DND-41 (cell line): ENCODE measurements around the gene WDR93.

ENCODE experiments used
- ATAC-seq: fragments of 200-7000 bp; cut with Tn5 transposase; 3 replicates; pipeline ENCODE4 v1.9.1; 2021; ENCODE audit warnings: low read depth; ENCODE audit not compliant: insufficient read depth
- DNase-seq: peaks from one replicate; pipeline ENCODE4 v3.0.0-alpha.2; 2020
- H2AFZ ChIP-seq: 2 replicates; pipeline ENCODE4 v1.6.0; 2012; ENCODE audit warnings: low read depth, low read length
- H3K27ac ChIP-seq: 2 replicates; pipeline ENCODE4 v1.5.1; 2012; ENCODE audit warnings: low read length, inconsistent platforms
- H3K27me3 ChIP-seq: fragments of 200-600 bp; sonication (generic); 2 replicates; pipeline ENCODE4 v1.6.0; 2012; ENCODE audit warnings: low read length, mild to moderate bottlenecking, inconsistent platforms; ENCODE audit not compliant: insufficient read depth, poor library complexity
- H3K36me3 ChIP-seq: 2 replicates; pipeline ENCODE4 v1.5.1; 2012; ENCODE audit warnings: low read length, inconsistent platforms; ENCODE audit not compliant: insufficient read depth
- H3K4me1 ChIP-seq: 2 replicates; pipeline ENCODE4 v1.5.1; 2012; ENCODE audit warnings: mild to moderate bottlenecking, low read length; ENCODE audit not compliant: insufficient read depth
- H3K4me2 ChIP-seq: 2 replicates; pipeline ENCODE4 v1.6.0; 2012; ENCODE audit warnings: mild to moderate bottlenecking, moderate library complexity, low read length, inconsistent platforms; ENCODE audit not compliant: insufficient read depth
- H3K4me3 ChIP-seq, 2 experiments: fragments of 200-600 bp in 1 of 2; shearing (Covaris generic) in 1 of 2; 2 replicates each; pipeline ENCODE4 v1.5.1; 2012 to 2016; ENCODE audit warnings: inconsistent platforms in 2 of 2, low read length in 2 of 2, mild to moderate bottlenecking in 2 of 2, low read depth in 1 of 2, moderate library complexity in 1 of 2
- H3K79me2 ChIP-seq: 2 replicates; pipeline ENCODE4 v1.6.0; 2012; ENCODE audit warnings: low read length, inconsistent platforms; ENCODE audit not compliant: insufficient read depth
- H3K9ac ChIP-seq: 2 replicates; pipeline ENCODE4 v1.6.0; 2012; ENCODE audit warnings: low read depth, mild to moderate bottlenecking, inconsistent platforms, low read length, moderate library complexity
- H3K9me3 ChIP-seq: 2 replicates; pipeline ENCODE4 v1.5.1; 2012; ENCODE audit warnings: low read length, moderate library complexity, mild to moderate bottlenecking, inconsistent platforms; ENCODE audit not compliant: insufficient read depth, severe bottlenecking
- H4K20me1 ChIP-seq: 2 replicates; pipeline ENCODE4 v1.6.0; 2012; ENCODE audit warnings: low read length; ENCODE audit not compliant: insufficient read depth
- EZH2 ChIP-seq: IDR thresholded peaks from 3 replicates; pipeline ENCODE4 v1.6.1; 2012; ENCODE audit warnings: borderline replicate concordance, low read depth, mild to moderate bottlenecking, moderate library complexity, low read length, inconsistent platforms; ENCODE audit not compliant: severe bottlenecking
- TF ChIP-seq, protein P1 (sequence below): IDR thresholded peaks from 2 replicates; pipeline ENCODE4 v1.5.1; 2012; ENCODE audit warnings: borderline replicate concordance, low read length, moderate library complexity, mild to moderate bottlenecking; ENCODE audit not compliant: poor library complexity, severe bottlenecking; ENCODE audit errors: extremely low read depth

WDR93 gene

DNA sequence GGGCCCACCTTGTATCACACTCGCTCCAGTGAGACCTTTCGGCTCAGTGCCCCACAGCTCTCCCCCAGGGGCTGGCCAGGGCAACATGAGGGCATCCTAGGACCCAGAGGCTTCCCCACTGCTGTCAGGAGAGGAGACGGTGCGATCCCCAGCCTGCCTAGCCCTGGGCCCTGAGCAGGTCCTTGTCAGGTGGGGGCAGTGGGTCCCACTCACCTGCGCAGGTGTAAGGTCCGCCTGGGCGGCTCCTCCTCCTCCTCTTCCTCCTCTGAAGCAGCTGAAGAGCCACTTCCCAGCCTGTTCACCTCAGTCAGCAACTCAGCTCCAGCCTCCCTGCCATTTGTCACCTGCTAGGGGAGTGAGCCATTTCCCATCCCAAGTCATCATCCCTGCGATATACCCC lies 44.9 kb upstream of the WDR93 start:
- Histone ChIP-seq H3K9ac (no peak overlapping the region), H3K4me3 (no peak overlapping the region), H3K4me1 (no peaks in the 10 kb centered on the region), H4K20me1 (no peaks in the 10 kb centered on the region), H3K9me3 (no peaks in the 10 kb centered on the region), H2AFZ (no peak overlapping the region), H3K4me2 (no peak overlapping the region), H3K27ac (no peak overlapping the region), H3K27me3 (no peaks in the 10 kb centered on the region), H3K79me2 (no peaks in the 10 kb centered on the region), H3K36me3 (no peaks in the 10 kb centered on the region)
- TF ChIP-seq EZH2, result no peak
- TF ChIP-seq, protein P1, sequence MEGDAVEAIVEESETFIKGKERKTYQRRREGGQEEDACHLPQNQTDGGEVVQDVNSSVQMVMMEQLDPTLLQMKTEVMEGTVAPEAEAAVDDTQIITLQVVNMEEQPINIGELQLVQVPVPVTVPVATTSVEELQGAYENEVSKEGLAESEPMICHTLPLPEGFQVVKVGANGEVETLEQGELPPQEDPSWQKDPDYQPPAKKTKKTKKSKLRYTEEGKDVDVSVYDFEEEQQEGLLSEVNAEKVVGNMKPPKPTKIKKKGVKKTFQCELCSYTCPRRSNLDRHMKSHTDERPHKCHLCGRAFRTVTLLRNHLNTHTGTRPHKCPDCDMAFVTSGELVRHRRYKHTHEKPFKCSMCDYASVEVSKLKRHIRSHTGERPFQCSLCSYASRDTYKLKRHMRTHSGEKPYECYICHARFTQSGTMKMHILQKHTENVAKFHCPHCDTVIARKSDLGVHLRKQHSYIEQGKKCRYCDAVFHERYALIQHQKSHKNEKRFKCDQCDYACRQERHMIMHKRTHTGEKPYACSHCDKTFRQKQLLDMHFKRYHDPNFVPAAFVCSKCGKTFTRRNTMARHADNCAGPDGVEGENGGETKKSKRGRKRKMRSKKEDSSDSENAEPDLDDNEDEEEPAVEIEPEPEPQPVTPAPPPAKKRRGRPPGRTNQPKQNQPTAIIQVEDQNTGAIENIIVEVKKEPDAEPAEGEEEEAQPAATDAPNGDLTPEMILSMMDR, result no peak
- DNase-seq (no peak), ATAC-seq (no peak)

DNA sequence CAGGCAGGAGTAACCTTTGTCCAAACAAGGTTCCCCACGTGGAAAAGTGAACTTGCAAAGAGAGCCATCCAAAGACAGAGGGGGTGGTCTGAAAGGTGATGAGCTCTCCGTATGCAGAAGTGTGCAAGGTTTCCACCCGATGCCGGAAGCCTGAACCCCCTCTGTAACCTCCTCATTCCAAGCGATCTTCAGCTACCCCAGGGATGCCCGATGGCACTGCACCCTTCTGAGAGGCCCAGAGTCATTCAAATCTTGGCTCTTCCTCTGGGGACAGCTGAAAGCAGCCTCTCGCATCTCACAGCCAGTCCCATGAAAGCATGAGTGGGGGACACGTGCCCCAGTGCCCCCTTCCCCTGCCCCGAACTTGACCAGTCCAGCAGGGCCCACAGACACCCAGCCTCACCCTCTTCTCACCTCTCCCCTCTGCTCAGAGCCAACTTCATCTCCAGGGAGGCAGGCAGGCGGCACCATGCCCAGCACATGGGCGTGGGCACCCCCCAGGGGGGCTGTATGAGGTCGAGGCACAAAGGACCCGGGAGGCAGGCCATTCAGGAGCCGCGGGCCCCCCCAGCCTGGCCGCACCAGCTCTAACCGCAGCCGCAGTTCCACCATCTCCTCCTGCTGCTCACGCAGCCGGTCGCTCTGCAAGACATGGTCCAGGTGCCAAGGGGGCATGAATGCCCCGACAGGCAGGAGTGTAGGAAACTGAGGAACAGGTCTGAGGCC lies 44.0 kb upstream of the WDR93 start:
- Histone ChIP-seq H3K4me2 (no peak overlapping the region), H3K79me2 (no peaks in the 10 kb centered on the region), H3K9ac (no peak overlapping the region), H3K36me3 (no peaks in the 10 kb centered on the region), H3K4me3 (no peak overlapping the region), H3K27me3 (no peaks in the 10 kb centered on the region), H2AFZ (no peak overlapping the region), H3K4me1 (no peaks in the 10 kb centered on the region), H3K27ac (no peak overlapping the region), H3K9me3 (no peaks in the 10 kb centered on the region), H4K20me1 (no peaks in the 10 kb centered on the region)
- DNase-seq, result no peak
- TF ChIP-seq EZH2, result no peak
- TF ChIP-seq, protein P1, result no peak
- 0 out of 3 replicates have a peak, but pooled peaks have one; percentile 17 for ATAC-seq

DNA sequence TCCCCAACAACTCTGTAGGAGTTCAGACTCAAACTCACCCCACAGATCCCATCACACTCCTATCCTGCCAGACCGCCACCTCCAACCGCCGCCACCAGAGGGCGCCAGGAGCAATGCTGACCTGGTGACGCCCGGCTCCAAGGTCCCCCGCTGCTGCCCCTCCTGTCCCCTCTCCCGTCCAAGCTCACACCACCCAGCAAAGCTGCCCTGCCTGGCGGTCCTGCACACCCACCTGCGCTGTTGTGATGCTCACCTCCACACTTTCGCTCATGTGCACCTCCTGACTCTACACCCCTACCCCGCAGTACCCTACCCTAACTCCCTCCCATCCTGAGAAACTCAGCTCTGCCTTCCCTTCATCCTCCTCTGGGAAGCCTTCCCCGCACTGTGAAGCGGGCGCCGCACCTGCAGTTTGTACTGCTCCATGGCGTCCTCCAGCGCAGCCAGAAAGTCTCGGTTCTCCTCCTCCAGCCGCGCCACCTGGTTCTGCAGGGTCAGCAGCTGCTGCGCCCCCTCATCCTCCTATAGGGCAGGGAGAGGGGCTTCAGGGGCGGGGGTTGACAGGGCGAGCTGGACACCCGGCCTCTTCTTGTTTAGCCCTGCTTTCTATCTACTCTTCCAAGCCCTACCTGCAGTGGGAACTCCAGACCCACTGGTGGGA lies 43.3 kb upstream of the WDR93 start:
- no peaks in the 10 kb centered on the region for H4K20me1 ChIP-seq
- H3K9ac ChIP-seq, result no peak overlapping the region
- no peak for TF ChIP-seq EZH2
- TF ChIP-seq, protein P1, result peak; percentile 67
- H3K4me2 ChIP-seq, result no peak overlapping the region
- no peaks in the 10 kb centered on the region for H3K4me1 ChIP-seq
- peak; percentile 78 for ATAC-seq
- H3K27ac ChIP-seq, result no peak overlapping the region
- H2AFZ ChIP-seq, result no peak overlapping the region
- peak; percentile 56 for DNase-seq
- H3K27me3 ChIP-seq, result no peaks in the 10 kb centered on the region
- H3K79me2 ChIP-seq, result no peaks in the 10 kb centered on the region
- no peaks in the 10 kb centered on the region for H3K36me3 ChIP-seq
- no peaks in the 10 kb centered on the region for H3K9me3 ChIP-seq
- H3K4me3 ChIP-seq, result no peak overlapping the region
